RWPE2 (cell line): ENCODE measurements around the gene GRAMD1C.

Experiments used
- ATAC-seq: fragments of 200-7000 bp; cut with Tn5 transposase; 3 replicates; pipeline ENCODE4 v1.9.1; 2021; ENCODE audit warnings: low read depth
- DNase-seq: peaks from one replicate; pipeline ENCODE4 v3.0.0-alpha.2; 2020; ENCODE audit warnings: low spot score
- H3K27ac ChIP-seq: fragments of 450-650 bp; 2 replicates; pipeline ENCODE4 v1.5.1; 2017; ENCODE audit warnings: mild to moderate bottlenecking; ENCODE audit not compliant: poor library complexity, severe bottlenecking
- H3K27me3 ChIP-seq: fragments of 250-450 bp; sonication (Bioruptor Pico); 2 replicates; pipeline ENCODE4 v1.5.1; 2021; ENCODE audit warnings: mild to moderate bottlenecking, moderate library complexity; ENCODE audit not compliant: insufficient read depth, poor library complexity, severe bottlenecking
- H3K36me3 ChIP-seq: fragments of 250-450 bp; sonication (Bioruptor Pico); 2 replicates; pipeline ENCODE4 v1.5.1; 2020; ENCODE audit warnings: low read depth, mild to moderate bottlenecking, moderate library complexity
- H3K4me1 ChIP-seq: fragments of 250-450 bp; sonication (Bioruptor Pico); 2 replicates; pipeline ENCODE4 v1.5.1; 2021; ENCODE audit warnings: mild to moderate bottlenecking, moderate library complexity; ENCODE audit not compliant: insufficient read depth, poor library complexity, severe bottlenecking
- H3K4me3 ChIP-seq: fragments of 250-450 bp; sonication (Bioruptor Pico); 2 replicates; pipeline ENCODE4 v1.5.1; 2021; ENCODE audit warnings: mild to moderate bottlenecking, moderate library complexity; ENCODE audit not compliant: severe bottlenecking
- H3K9me3 ChIP-seq: fragments of 250-450 bp; sonication (Bioruptor Pico); 2 replicates; pipeline ENCODE4 v1.5.1; 2021; ENCODE audit warnings: mild to moderate bottlenecking, moderate library complexity; ENCODE audit not compliant: severe bottlenecking
- CTCF ChIP-seq: fragments of 450-650 bp; IDR thresholded peaks from one replicate; pipeline ENCODE4 v1.5.1; 2017; ENCODE audit warnings: mild to moderate bottlenecking, moderate library complexity; ENCODE audit not compliant: poor library complexity, severe bottlenecking

The GRAMD1C gene

DNA sequence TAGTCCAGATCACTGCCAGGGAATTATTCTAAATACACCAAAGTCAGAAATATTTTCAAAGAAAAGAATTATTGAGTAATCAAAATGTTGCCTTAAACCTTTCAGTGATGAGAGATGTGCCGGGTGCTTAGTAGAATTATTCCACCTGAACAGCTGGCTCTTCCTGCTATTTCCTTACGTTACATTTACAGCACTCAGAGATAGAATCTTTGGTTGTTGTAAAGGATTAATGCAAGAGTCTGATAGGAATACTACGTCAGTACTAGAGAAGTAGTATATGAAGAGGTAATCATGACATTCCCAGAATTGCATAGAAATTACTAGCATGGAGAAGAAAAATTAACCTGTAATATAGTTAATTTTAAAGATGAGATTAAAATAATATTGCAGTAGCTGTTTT is 58.3 kb downstream of the GRAMD1C start:
- Histone ChIP-seq H3K27ac (no peak overlapping the region), H3K27me3 (no peaks in the 10 kb centered on the region), H3K4me1 (peaks cover 16% of the 10 kb centered on the region), H3K9me3 (no peaks in the 10 kb centered on the region), H3K4me3 (peak overlapping the region; percentile 15), H3K36me3 (no peaks in the 10 kb centered on the region)
- no peak for ATAC-seq
- no peak for DNase-seq
- TF ChIP-seq CTCF, result no peak

- Histone ChIP-seq H3K4me1 (peaks cover 16% of the 10 kb centered on the region), H3K27ac (no peak overlapping the region), H3K4me3 (peak overlapping the region; percentile 15), H3K27me3 (no peaks in the 10 kb centered on the region), H3K36me3 (no peaks in the 10 kb centered on the region), H3K9me3 (no peaks in the 10 kb centered on the region)
- no peak for DNase-seq
- no peak for TF ChIP-seq CTCF
- ATAC-seq, result peak; percentile 78; the same call in 2 of the 3 replicates
Measured at GRCh38 chr3:113897373-113897777, 58.8 kb downstream of the GRAMD1C start.

- H3K9me3 ChIP-seq, result no peaks in the 10 kb centered on the region
- H3K27ac ChIP-seq, result no peak overlapping the region
- no peaks in the 10 kb centered on the region for H3K27me3 ChIP-seq
- TF ChIP-seq CTCF, result no peak
- ATAC-seq, result no peak
- no peaks in the 10 kb centered on the region for H3K36me3 ChIP-seq
- no peak overlapping the region for H3K4me3 ChIP-seq
- no peak for DNase-seq
- peaks cover 16% of the 10 kb centered on the region for H3K4me1 ChIP-seq
Measured at GRCh38 chr3:113898892-113899291, 60.3 kb downstream of the GRAMD1C start.

DNA sequence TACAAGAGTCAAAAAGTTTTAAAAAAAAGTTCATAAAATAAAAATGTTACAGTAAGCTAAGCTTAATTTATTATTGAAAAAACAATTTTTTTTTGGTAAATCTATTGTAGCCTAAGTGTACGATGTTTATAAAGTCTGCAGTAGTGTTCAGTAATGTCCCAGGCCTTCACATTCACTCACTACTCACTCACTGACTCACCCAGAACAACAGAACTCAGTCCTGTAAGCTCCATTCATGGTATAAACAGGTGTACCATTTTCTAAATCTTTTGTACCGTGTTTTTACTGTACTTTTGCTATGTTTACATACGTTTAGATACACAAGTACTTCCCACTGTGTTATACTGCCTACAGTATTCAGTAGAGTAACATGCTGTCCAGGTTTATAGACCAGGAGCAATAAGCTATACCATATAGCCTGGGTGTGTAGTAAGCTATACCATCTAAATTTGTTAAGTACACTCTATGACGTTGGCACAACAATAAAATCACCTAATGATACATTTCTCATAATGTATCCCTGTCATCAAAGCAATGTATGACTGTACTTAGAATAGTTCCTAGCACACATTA is 68.1 kb downstream of the GRAMD1C start:
- ATAC-seq, result no peak
- no peaks in the 10 kb centered on the region for H3K36me3 ChIP-seq

More for the DNA sequence above, 68.1 kb downstream of the GRAMD1C start:
- H3K27me3 ChIP-seq, result no peaks in the 10 kb centered on the region
- H3K4me1 ChIP-seq, result no peaks in the 10 kb centered on the region
- no peak overlapping the region for H3K4me3 ChIP-seq
- TF ChIP-seq CTCF, result no peak
- no peaks in the 10 kb centered on the region for H3K9me3 ChIP-seq
- no peak for DNase-seq
- no peak overlapping the region for H3K27ac ChIP-seq
